ENCODE measurements around the gene SV2C.
A peak's percentile ranks its signal among the peaks of the same experiment; 100 is the strongest.

Gene SV2C

GRCh38 chr5:76378355-76378754 is 295.2 kb downstream of the SV2C start:
- H3K27me3 ChIP-seq (ENCODE audit: control insufficient read depth, insufficient read depth, low read length): no peaks in the 10 kb centered on the region
- H3K9ac ChIP-seq: no peak overlapping the region
- no peak overlapping the region for H2AFZ ChIP-seq
- H3K36me3 ChIP-seq (ENCODE audit: control insufficient read depth, insufficient read depth, low read length): no peaks in the 10 kb centered on the region
- H3K79me2 ChIP-seq: no peaks in the 10 kb centered on the region
- H3K4me1 ChIP-seq: peaks cover 32% of the 10 kb centered on the region
- TF ChIP-seq CTCF (IDR thresholded peaks at IDR 0.05): no peak
- H3K4me3 ChIP-seq (ENCODE audit: low read depth, low read length): no peak overlapping the region
- H3K27ac ChIP-seq: no peak overlapping the region
- H3K9me3 ChIP-seq (ENCODE audit: control insufficient read depth, low read length): no peaks in the 10 kb centered on the region
- no peak overlapping the region for H3K4me2 ChIP-seq (ENCODE audit: low read length)

- no peak for TF ChIP-seq CTCF (IDR thresholded peaks at IDR 0.05)
- peak overlapping the region; percentile 69 for H2AFZ ChIP-seq
- no peaks in the 10 kb centered on the region for H3K9me3 ChIP-seq (ENCODE audit: control insufficient read depth, low read length)
- no peaks in the 10 kb centered on the region for H3K79me2 ChIP-seq
- no peak overlapping the region for H3K4me2 ChIP-seq (ENCODE audit: low read length)
- peaks cover 37% of the 10 kb centered on the region for H3K4me1 ChIP-seq
- H3K9ac ChIP-seq: no peak overlapping the region
- no peaks in the 10 kb centered on the region for H3K36me3 ChIP-seq (ENCODE audit: control insufficient read depth, insufficient read depth, low read length)
- H3K4me3 ChIP-seq (ENCODE audit: low read depth, low read length): no peak overlapping the region
- H3K27me3 ChIP-seq (ENCODE audit: control insufficient read depth, insufficient read depth, low read length): no peaks in the 10 kb centered on the region
- no peak overlapping the region for H3K27ac ChIP-seq
Observed at GRCh38 chr5:76379316-76379715, 296.1 kb downstream of the SV2C start.

GRCh38 chr5:76379855-76380254 is 296.7 kb downstream of the SV2C start:
- Histone ChIP-seq H3K4me3 (ENCODE audit: low read depth, low read length) (no peak overlapping the region), H3K9ac (no peak overlapping the region), H3K9me3 (ENCODE audit: control insufficient read depth, low read length) (no peaks in the 10 kb centered on the region), H3K4me2 (ENCODE audit: low read length) (no peak overlapping the region), H2AFZ (peak overlapping the region; percentile 69), H3K36me3 (ENCODE audit: control insufficient read depth, insufficient read depth, low read length) (no peaks in the 10 kb centered on the region), H3K27me3 (ENCODE audit: control insufficient read depth, insufficient read depth, low read length) (no peaks in the 10 kb centered on the region), H3K4me1 (peaks cover 40% of the 10 kb centered on the region), H3K27ac (peak overlapping the region; percentile 65), H3K79me2 (no peaks in the 10 kb centered on the region)
- no peak for TF ChIP-seq CTCF (IDR thresholded peaks at IDR 0.05)

- no peaks in the 10 kb centered on the region for H3K79me2 ChIP-seq
- H3K4me3 ChIP-seq (ENCODE audit: low read depth, low read length): no peak overlapping the region
- H3K27me3 ChIP-seq (ENCODE audit: control insufficient read depth, insufficient read depth, low read length): no peaks in the 10 kb centered on the region
- peaks cover 47% of the 10 kb centered on the region for H3K4me1 ChIP-seq
- H2AFZ ChIP-seq: peak overlapping the region; percentile 69
- TF ChIP-seq CTCF (IDR thresholded peaks at IDR 0.05): no peak
- no peak overlapping the region for H3K4me2 ChIP-seq (ENCODE audit: low read length)
- no peaks in the 10 kb centered on the region for H3K36me3 ChIP-seq (ENCODE audit: control insufficient read depth, insufficient read depth, low read length)
- no peaks in the 10 kb centered on the region for H3K9me3 ChIP-seq (ENCODE audit: control insufficient read depth, low read length)
- peak overlapping the region; percentile 5 for H3K9ac ChIP-seq
- H3K27ac ChIP-seq: peak overlapping the region; percentile 65
Observed at GRCh38 chr5:76380346-76381066, 297.3 kb downstream of the SV2C start.
